ENCODE results near the gene ZNF343.

GRCh38 chr20:2528671-2529271 lies 20.1 kb upstream of the ZNF343 start:
- TF ChIP-seq POLR2A (IDR thresholded peaks at IDR 0.05; ENCODE audit: low read depth, low read length), result no peak
- no peak for TF ChIP-seq GATA2 (IDR thresholded peaks at IDR 0.05; ENCODE audit: insufficient read depth, insufficient read length, low read depth, low read length)
- TF ChIP-seq POLR2AphosphoS5 (IDR thresholded peaks at IDR 0.05; ENCODE audit: insufficient read depth, low read depth, low read length), result no peak
- no peak for TF ChIP-seq EZH2 (IDR thresholded peaks at IDR 0.05; ENCODE audit: borderline replicate concordance, low read depth, low read length, severe bottlenecking)
- TF ChIP-seq CTCF (IDR thresholded peaks at IDR 0.05; ENCODE audit: extremely low read depth in 1 of 2, insufficient read depth in 1 of 2, low read depth in 1 of 2, low read length in 2 of 2), result no peak
- no peak for TF ChIP-seq JUN (IDR thresholded peaks at IDR 0.05; ENCODE audit: borderline replicate concordance, insufficient read depth, insufficient read length, low read depth)
- TF ChIP-seq MAX (IDR thresholded peaks at IDR 0.05; ENCODE audit: insufficient read depth, insufficient read length), result no peak
- no peak for TF ChIP-seq MYC (IDR thresholded peaks at IDR 0.05; ENCODE audit: low read depth, low read length)
- no peak for TF ChIP-seq FOS (IDR thresholded peaks at IDR 0.05; ENCODE audit: borderline replicate concordance, insufficient read depth, low read length)
